ENCODE data around the gene FOXM1.
"Not testable (repeated sequence)": the region's sequence is repeated elsewhere in the genome, so short reads cannot be mapped to it uniquely, and the experiment has no call there.

The FOXM1 gene

DNA sequence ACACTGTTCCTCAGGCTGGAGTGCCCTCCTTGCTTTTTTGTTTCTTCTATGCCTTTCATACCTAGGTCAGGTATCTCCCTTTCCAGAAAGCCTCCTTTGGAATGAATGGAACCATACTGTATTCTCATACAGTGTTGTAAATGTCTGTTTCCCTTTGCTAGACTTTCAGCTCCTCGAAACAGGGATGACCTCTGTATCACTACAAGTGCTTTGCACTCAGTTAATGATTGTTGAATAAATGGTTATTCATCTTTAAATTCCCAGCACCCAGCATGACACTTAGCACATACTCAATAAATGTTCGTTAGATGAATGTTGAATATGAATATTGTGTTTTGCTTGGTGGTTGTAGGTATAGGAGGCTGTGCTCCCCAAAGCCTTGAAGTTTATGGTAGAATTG lies 7.8 kb upstream of the FOXM1 start:
- no peak for DNase-seq (ENCODE audit: low read depth)

DNA sequence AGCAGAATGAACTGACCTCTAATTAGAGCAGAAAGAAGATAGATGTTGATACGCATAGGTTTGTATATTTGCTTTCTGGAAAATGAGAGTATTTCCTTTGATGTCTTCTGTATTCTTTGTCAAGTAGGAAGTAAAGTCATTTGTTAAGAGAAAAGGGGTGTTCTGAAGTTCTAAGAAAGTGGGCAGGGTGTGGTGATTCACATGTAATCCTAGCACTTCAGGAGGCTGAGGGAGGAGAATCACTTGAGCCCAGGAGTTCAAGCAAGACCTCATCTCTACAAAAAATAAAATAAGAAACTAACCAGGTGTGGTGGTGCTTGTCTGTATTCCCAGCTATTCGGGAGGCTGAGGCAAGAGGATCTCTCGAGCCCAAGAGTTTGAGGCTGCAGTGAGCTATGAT lies 2.9 kb upstream of the FOXM1 start:
- DNase-seq (ENCODE audit: low read depth) = no peak

DNA sequence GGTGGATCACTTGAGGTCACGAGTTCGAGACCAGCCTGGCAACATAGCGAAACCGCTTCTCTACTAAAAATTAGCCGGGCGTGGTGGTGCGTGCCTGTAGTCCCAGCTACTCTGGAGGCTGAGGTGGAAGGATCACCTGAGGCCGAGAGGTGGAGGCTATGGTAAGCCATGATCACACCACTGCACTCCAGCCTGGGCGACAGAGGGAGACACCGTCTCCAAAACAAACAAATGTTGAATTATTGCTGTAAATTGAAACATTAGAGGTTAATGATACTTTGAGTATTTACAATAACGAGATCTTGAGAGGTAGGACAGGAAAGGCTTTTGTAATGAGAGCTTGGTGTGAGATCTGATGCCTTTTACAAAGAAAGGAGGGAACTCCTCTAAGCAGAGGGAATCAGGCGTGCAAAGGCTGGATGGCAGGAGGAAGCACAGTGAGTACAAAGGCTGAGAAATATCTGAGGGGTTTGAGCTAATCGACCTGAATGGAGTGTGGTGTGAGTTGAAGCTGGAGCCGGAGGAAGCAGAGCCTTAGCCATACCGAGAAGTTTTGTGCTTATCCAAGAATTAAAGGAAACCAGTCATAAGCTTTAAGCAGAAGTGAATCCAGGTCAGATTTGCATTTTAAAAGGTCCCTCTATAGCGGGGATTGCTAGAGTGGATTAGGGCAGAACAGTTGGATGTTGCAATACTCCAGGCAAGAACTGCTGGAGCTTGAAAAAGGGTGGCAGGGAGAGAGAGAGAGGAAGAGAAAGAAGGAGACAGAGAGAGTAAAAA lies 1.2 kb upstream of the FOXM1 start:
- no peak for DNase-seq (ENCODE audit: low read depth)

DNA sequence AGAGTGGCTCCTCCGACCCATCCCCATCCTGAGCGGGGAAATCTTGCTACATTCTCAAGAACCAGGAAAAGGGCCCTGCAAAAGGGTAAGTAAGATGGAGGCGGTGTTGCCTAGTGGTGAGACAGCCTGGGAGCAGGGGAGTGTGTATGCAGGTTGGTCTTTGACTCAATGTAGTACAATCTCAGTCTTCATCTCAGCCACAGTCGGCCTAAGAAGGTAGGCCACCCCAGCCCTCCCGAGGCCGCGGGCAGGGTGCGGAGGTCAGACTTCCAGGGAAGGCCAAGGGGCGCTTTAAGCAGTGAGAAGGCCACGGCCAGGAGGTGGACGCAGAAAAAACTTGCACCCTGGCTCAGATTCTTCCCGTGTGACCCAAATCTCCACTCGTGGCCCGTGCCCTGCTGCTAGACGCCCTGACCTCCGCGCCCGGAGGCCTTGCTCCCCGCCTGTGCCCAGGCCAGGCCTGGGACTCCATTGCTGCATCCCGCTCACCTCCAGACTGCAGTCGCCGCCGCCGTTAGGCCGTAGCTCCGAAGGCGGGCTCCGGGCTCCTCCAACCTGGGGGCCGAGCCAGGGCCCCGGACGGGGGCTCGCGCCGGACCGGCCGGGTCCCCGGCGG lies 435 bp downstream of the FOXM1 start:
- no peak for DNase-seq (ENCODE audit: low read depth)

DNA sequence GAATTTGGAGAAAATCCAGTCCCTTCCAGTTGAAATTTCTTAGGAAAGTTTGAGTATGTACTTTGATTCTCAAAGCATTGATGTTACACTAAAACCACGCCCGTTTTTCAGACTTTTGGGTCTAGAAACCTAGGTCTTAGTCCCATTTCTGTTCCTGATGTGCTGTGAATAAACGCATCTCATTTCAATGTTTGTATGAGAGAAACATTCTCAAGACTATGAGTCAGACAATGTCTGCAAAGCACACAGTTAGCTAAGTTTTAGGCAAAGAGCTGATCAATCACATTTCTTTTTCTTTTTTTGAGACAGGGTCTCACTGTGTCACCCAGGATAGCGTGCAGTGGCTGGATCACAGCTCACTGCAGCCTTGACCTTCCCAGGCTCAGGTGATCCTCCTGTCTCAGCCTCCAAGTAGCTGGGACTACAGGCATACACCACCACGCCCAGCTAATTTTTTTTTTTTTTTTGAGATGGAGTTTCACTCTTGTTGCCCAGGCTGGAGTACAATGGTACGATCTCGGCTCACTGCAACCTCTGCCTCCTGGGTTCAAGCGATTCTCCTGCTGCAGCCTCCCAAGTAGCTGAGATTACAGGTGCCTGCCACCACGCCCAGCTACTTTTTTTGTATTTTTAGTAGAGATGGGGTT lies 7.9 kb downstream of the FOXM1 start:
- not testable (repeated sequence) for DNase-seq (ENCODE audit: low read depth)

DNA sequence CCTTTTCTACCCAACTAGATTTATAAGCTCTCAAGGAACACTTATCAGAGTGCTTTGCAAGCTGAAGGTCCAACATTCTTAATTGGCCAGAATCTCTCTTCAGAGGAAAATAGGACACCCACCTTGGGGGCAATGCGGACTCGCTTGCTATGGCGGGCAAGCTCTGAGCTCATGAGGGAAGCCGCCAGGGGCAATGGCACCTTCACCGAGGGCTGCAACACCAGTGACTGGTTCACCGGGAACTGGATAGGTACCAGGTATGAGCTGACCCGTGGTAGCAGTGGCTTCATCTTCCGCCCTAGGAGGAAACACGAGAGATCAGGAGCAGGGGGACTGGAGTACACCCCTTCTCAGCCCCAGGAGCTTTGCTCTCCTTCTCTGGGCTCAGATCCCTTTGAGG lies 12.8 kb downstream of the FOXM1 start:
- DNase-seq (ENCODE audit: low read depth) = no peak

DNA sequence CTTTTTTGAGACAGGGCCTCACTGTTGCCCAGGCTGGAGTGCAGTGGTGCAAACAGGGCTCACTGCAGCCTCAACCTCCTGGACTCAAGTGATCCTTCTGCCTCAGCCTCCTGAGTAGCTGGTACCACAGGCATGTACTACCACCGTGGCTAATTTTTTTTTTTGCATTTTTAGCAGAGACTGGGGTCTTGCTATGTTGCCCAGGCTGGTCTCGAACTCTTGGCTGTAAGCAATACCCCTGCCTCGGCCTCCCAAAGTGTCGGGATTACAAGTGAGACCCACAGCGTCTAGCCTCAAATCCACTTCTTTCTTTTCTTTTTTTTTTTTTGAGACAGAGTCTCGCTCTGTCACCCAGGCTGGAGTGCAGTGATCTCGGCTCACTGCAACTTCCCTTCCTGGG lies 13.6 kb downstream of the FOXM1 start:
- DNase-seq (ENCODE audit: low read depth) = not testable (repeated sequence)

DNA sequence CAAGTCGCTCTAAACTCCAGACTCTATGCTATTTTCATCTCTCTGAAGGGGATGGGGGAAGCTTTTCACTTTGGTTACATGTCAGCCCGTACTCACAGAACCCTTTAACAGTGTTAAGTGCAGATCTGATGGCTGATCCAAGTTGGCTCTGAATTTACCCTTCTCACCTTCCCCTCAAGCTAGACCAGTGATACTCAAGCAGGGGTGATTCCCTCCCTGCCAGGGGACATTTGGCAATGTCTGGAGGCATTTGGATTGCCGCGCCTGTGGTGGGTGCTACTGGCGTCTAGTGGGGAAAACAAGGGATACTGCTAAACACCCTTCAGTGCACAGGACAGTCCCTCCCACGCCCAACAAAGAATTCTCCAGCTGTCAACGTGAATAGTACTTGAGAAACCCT lies 14.1 kb downstream of the FOXM1 start:
- no peak for DNase-seq (ENCODE audit: low read depth)

DNA sequence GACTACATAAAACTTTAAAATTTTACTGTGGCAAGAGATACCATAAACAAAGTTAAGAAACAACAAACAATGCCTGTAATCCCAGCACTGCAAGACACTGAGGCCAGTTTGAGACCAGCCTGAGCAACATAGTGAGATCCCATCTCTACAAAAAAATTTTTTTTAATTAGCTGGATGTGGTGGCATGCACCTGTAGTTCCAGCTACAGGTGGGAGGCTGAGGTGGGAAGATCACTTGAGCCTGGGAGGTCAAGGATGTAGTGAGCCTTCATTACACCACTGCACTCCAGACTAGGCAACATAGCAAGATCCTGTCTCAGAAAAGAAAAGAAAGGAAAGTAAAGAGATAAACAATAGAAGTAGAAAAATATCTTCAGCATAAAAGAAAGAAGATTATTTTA lies 16.8 kb downstream of the FOXM1 start:
- no peak for DNase-seq (ENCODE audit: low read depth)

DNA sequence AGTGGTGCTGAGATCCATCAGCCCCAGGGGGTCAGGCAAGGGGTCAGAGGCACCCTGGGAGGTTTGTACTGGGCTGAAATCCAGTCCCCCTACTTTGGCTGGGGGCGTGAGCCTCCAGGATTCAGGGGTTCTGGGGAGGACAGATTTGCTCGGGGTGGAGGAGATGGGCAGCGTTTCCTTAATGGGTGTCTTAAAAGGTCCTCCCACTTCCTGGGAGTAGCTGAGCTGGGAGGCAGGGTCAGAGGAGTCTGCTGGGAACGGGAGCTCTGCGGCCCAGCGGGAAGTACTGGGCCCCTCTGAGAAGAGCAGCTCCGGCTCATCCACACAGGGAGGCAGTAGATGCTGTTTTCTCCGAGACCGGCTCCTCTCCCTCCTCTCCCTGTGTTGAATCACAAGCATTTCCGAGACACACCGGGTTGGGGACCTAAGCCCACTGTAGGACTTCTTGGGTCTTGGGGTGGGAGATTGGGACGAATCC lies 18.0 kb downstream of the FOXM1 start:
- no peak for DNase-seq (ENCODE audit: low read depth)

DNA sequence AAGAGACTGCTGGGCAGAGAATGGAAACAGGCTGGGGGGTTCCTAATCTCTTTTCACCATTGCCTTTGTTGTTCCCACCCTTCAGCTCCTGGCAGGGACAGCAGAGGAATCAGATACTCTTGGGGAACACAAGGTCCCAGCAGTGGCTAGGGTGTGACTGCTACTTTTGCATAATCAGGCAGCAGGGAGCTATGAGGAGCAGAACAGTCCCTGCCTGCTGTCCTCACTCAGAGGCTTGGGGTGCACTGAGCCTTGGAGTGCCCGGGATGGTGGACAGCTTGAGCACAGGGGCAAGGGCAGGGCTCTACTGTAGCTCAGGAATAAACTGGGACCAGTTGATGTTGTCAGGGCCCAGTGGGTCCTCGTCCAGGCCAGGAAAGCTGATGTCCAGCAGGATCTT lies 18.6 kb downstream of the FOXM1 start:
- no peak for DNase-seq (ENCODE audit: low read depth)

DNA sequence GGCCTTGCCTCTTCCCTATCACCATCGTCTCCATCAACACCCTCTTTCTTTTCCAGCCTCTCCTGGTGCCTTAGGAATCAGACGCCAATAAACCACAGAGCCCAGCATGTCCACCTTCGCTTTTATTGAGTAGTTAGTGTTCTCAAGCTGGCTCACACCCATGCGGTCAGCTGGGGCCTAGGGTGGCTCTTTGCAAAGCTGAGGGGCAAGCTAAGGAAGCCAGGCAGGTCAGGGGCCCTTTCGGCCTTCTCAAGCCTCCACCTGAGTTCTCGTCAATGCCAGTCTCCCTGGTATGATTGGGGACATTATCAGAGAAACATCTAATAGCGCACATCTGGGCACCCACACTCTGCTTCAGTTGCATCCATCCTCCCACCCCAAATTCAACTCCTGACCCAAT lies 19.4 kb downstream of the FOXM1 start:
- no peak for DNase-seq (ENCODE audit: low read depth)

DNA sequence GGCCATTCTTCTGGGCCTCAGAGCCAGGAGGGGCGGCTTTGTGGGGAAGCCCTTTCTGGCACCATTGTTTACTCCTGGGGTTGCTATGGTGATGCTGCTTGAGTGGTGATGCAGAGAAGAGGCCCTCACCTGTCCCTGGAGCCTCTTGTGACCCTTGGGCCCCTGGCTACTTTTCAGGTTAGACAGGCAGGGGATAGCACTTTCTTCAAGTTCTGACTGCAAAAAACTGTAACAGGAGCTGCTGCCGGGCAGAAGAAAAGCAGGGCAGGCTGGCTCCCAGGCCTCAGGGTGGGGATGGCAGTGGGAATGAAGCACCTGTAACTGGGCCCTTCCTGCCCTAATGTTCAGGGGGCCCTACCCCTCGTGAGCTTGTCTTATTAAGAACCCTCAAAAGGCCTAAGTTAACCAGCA lies 19.9 kb downstream of the FOXM1 start, which contains the start of gene TEX52:
TSS of gene TEX52 (minus strand) at position 19 of the 411 bp plus-strand sequence. CDS start at position 6, 13 bp downstream.
- no peak for DNase-seq (ENCODE audit: low read depth)

DNA sequence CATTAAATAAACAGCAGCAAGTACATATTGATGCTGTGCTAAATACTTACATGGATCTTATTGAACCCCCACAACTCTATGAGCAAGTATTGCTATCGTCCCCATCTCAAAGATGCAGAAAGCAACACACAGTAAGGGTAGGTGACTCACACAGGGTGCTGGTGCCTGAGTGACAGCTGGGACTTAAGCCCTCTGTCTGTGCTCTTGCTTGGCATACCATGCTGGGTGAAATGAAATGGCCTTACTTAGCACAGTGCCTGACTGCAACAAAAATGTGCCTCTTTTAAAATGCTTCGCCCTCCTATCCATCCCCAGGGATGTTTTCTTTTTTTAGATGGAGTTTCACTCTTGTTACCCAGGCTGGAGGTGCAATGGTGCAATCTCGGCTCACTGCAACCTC lies 20.9 kb downstream of the FOXM1 start:
- no peak for DNase-seq (ENCODE audit: low read depth)

DNA sequence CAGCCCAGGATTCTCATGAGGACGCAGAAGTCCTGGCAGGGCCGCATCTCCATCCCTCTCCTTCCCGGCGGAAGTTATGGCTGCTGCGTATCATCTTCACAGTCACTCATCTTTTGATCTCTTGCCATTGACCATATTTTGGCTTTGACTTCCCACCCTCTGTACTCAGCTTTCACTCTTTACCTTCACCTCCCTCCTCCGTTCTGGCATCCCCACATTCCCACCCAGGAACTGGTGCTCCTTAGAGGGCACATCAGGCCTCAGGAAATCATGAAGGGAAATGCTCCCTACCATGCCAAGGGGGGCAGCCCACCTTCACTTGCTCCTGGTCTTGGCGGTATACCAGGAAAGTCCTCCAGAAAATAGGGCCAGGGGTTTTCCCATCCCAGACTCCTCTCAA lies 21.4 kb downstream of the FOXM1 start:
- no peak for DNase-seq (ENCODE audit: low read depth)

DNA sequence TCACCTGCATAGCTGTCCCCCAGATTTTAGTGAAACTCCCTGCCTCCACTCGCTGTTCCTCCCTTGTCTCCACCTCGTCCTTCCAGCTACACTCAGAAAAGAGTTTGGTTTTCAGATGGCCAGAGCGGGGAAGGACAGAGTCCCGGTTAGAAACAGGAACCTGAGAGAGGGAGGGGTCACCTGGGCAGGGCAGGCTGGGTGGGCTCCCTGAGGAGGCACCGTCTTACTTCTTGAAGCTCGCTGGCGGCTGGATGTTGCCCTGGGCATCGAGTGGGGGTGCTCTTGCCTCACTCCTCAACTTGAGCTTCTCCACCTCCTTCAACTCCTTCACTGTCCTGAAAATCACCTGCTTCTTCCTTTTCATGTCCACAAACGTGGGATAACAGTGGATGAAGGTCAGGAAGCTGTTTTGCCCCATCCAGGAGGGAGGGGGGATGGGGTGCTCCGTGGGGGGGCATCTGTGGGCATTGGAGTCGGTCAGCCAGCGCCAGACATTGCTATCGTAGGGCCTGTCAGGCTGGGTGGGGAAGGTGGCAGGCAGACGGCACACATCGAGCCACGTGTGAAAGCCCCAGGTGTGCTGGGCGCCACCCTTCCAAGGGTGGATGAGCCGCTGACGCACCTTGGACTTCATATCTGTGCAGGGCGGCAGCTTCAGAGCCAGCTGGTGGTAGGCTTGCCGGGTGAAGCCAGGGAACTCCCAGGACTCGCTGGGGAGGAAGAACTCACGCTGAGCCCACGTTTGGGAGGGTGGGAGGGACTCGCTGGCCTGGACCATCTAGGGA lies 22.1 kb downstream of the FOXM1 start:
- no peak for DNase-seq (ENCODE audit: low read depth)

DNA sequence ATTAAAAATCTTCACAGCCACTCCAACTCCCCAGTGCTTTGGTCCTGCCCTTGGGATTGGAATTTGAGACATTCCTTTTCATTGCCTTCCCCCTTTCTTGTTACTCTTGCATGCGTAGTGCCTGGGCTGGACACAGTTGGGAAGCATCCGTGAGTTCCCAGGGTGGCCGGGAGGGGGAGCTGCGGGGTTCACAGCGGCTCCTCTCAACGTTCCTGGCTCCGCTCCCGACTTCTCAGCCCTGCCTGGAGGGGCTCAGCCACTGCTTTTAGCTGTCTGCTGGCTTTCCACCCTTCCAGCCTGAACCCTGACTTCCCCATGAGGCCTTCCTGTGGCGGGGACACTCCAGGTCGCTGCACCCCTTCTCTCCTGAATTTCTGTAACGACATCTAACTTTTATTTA lies 23.3 kb downstream of the FOXM1 start:
- no peak for DNase-seq (ENCODE audit: low read depth)

DNA sequence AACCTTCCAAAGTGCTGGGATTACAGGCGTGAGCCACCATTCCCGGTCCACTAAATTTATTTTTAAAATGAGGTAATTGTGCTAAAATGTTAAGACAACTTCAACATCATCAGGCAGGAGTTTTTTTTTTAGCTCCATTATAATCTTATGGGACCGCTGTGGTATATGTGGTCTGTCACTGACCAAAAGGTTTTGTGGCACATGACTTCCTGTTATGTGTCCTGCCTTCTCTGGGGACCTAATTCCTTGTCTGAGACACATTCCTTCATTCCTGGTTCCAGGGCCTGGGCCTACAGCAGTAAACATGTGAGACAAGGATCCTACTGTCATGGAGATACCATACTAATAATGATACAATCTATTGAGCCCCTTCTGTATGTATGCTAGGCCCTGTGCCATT lies 25.0 kb downstream of the FOXM1 start:
- no peak for DNase-seq (ENCODE audit: low read depth)

DNA sequence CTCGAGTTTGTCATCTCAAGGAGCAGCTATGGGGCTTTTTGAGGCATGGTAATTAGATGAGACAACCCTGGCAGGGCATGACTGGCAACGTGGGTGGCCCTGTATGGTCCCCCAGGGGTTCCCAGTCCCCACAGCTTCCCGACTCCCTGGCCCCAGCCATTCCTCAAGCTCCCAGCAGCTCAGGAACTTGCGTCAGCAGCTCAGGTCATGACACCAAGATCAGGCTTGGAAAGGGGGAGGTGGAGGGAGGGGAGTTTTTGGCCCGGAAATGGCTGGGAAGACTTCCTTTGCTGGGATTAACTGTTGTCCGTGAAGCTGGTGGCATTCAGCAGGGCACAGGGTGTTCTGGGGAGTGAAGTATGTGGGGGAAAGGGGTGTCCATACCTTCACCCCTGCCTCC lies 31.7 kb downstream of the FOXM1 start:
- no peak for DNase-seq (ENCODE audit: low read depth)

DNA sequence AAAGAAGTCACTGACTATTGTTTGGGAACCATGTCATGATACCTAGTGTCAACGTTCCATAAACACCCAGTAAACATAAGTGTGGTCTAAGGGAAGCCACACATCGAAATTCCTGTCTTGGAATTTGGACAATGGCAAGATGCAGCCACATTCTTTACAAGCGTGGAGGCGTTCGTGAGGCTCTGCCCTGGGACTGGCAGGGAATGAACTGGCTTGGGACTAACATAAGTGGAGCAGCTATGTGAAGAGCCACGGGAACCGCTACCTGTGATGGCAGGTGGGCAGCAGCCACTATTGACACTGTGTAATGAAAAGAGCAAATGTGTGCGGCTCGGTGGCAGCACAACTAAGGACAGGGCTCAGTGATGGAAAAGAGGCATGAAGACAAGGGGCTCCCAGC lies 32.2 kb downstream of the FOXM1 start:
- DNase-seq (ENCODE audit: low read depth) = no peak

DNA sequence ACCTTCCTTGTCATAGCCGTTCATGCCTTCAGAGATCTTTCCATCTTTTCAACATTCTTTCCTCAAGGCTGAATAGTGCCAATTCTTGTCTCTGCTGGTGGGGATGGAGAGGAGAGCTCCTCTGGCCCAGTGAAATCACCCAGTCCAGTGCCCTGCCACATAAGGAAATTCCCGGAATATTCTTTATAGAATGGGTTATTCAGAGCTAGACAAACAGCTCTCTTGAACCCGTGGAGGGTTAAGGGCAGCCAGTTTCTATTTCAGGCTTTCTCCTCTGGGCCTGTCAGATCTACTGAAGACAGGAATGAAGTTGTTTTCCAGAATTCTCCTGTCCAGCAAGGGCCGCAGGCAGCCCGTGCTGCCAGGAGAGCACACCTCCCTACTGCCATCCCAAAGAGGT lies 34.0 kb downstream of the FOXM1 start:
- no peak for DNase-seq (ENCODE audit: low read depth)

DNA sequence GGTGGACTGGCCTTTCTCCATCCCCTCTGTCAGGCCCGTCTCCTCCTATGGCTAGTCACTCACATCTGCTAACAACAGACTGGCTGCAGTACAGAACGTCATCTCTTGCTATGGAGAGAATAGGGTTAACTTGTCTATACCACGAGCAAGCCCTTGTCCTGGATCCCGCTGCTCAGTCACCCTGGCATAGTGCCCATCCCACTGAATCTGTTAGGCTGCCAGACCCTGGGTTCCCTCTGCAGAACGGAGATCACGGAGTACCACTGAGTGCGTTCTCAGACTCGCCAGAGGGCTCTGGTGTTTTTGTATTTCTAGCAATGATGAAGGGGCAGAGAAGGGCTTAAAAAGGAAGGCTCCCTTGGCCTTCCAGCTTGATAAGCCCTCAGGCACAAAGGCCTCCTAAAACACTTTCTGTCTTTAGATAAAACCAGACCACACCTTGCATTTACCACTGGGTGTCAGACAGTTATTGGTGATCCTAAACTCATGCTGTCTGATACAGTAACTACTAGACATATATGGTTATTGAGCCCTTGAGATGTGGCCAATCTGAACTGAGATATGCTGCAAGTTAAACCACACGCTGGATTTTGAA lies 35.8 kb downstream of the FOXM1 start:
- no peak for DNase-seq (ENCODE audit: low read depth)
